Measurements from ENCODE around the gene CREBBP.
A peak's percentile ranks its signal among the peaks of the same experiment; 100 is the strongest.

The CREBBP gene

GRCh38 chr16:3854750-3855541, 25.6 kb downstream of the CREBBP start:
- Histone ChIP-seq H3F3A (ENCODE audit: insufficient read depth, low read length) (no peaks in the 10 kb centered on the region), H3K4me2 (ENCODE audit: low read length) (peak overlapping the region; percentile 28; the same call in 1 of the 2 replicates), H3K4me1 (ENCODE audit: insufficient read depth, low read length, severe bottlenecking) (peaks cover 63% of the 10 kb centered on the region), H3K9me3 (ENCODE audit: low read length) (no peaks in the 10 kb centered on the region), H3K9ac (ENCODE audit: low read length) (no peak overlapping the region; the same call in 1 of the 2 replicates), H2AFZ (ENCODE audit: low read length) (no peak overlapping the region), H4K20me1 (ENCODE audit: insufficient read depth, low read length) (no peaks in the 10 kb centered on the region), H3K27me3 (ENCODE audit: insufficient read depth, low read length) (no peaks in the 10 kb centered on the region), H3K27ac (ENCODE audit: low read depth, low read length, poor library complexity, severe bottlenecking) (peak overlapping the region; percentile 40), H3K36me3 (ENCODE audit: insufficient read depth, low read length) (peaks cover 9% of the 10 kb centered on the region; the same call in 1 of the 2 replicates), H3K79me2 (ENCODE audit: insufficient read depth, low read length) (peaks cover 71% of the 10 kb centered on the region), H3K4me3 (ENCODE audit: low read depth, low read length, poor library complexity, severe bottlenecking) (no peak overlapping the region), H3K9me2 (ENCODE audit: low read depth, low read length) (no peaks in the 10 kb centered on the region)
- TF ChIP-seq CTCF (IDR thresholded peaks at IDR 0.05; ENCODE audit: low read length) (no peak), EZH2 (IDR thresholded peaks at IDR 0.05; ENCODE audit: borderline replicate concordance, low read length) (no peak)

GRCh38 chr16:3850544-3850899, 30.0 kb downstream of the CREBBP start:
- H3K36me3 ChIP-seq (ENCODE audit: insufficient read depth, low read length) = peaks cover 38% of the 10 kb centered on the region
- H3K9me2 ChIP-seq (ENCODE audit: low read depth, low read length) = no peaks in the 10 kb centered on the region
- H3K9ac ChIP-seq (ENCODE audit: low read length) = no peak overlapping the region
- no peak overlapping the region for H2AFZ ChIP-seq (ENCODE audit: low read length)
- no peak overlapping the region for H3K4me3 ChIP-seq (ENCODE audit: low read depth, low read length, poor library complexity, severe bottlenecking)
- no peaks in the 10 kb centered on the region for H3K27me3 ChIP-seq (ENCODE audit: insufficient read depth, low read length)
- peaks cover 29% of the 10 kb centered on the region for H3K4me1 ChIP-seq (ENCODE audit: insufficient read depth, low read length, severe bottlenecking)
- peaks cover 40% of the 10 kb centered on the region for H3K79me2 ChIP-seq (ENCODE audit: insufficient read depth, low read length)
- H3F3A ChIP-seq (ENCODE audit: insufficient read depth, low read length) = no peaks in the 10 kb centered on the region
- H3K27ac ChIP-seq (ENCODE audit: low read depth, low read length, poor library complexity, severe bottlenecking) = no peak overlapping the region
- no peak overlapping the region for H3K4me2 ChIP-seq (ENCODE audit: low read length)
- TF ChIP-seq EZH2 (IDR thresholded peaks at IDR 0.05; ENCODE audit: borderline replicate concordance, low read length) (no peak), CTCF (IDR thresholded peaks at IDR 0.05; ENCODE audit: low read length) (no peak)
- no peaks in the 10 kb centered on the region for H4K20me1 ChIP-seq (ENCODE audit: insufficient read depth, low read length)
- H3K9me3 ChIP-seq (ENCODE audit: low read length) = no peaks in the 10 kb centered on the region

GRCh38 chr16:3849751-3850543, 30.6 kb downstream of the CREBBP start:
- Histone ChIP-seq H3K4me3 (ENCODE audit: low read depth, low read length, poor library complexity, severe bottlenecking) (no peak overlapping the region), H3K9ac (ENCODE audit: low read length) (no peak overlapping the region), H3K9me3 (ENCODE audit: low read length) (no peaks in the 10 kb centered on the region), H3K4me2 (ENCODE audit: low read length) (no peak overlapping the region; the same call in 1 of the 2 replicates), H3F3A (ENCODE audit: insufficient read depth, low read length) (no peaks in the 10 kb centered on the region), H4K20me1 (ENCODE audit: insufficient read depth, low read length) (no peaks in the 10 kb centered on the region), H3K79me2 (ENCODE audit: insufficient read depth, low read length) (peaks cover 40% of the 10 kb centered on the region), H3K4me1 (ENCODE audit: insufficient read depth, low read length, severe bottlenecking) (peaks cover 23% of the 10 kb centered on the region), H2AFZ (ENCODE audit: low read length) (no peak overlapping the region), H3K9me2 (ENCODE audit: low read depth, low read length) (no peaks in the 10 kb centered on the region), H3K27me3 (ENCODE audit: insufficient read depth, low read length) (no peaks in the 10 kb centered on the region), H3K36me3 (ENCODE audit: insufficient read depth, low read length) (peaks cover 38% of the 10 kb centered on the region), H3K27ac (ENCODE audit: low read depth, low read length, poor library complexity, severe bottlenecking) (no peak overlapping the region)
- TF ChIP-seq EZH2 (IDR thresholded peaks at IDR 0.05; ENCODE audit: borderline replicate concordance, low read length) (no peak), CTCF (IDR thresholded peaks at IDR 0.05; ENCODE audit: low read length) (no peak)
